Neural progenitor cell (in vitro differentiated cells): ENCODE results near the gene WSB2. TPM values are rescaled to one million over a fixed set of nuclear protein-coding genes. Genes with fewer than 3 reads are reported as not detected.

Experiments
- DNase-seq: peaks from one replicate; pipeline ENCODE4 v3.0.0-alpha.2; 2016; ENCODE audit warnings: low spot score
- H2AFZ ChIP-seq: fragments of 200-600 bp; sonication (generic); replicated peaks from 2 replicates; pipeline ENCODE4 v1.6.1; 2016; ENCODE audit warnings: antibody characterized with exemption
- H3F3A ChIP-seq: fragments of 200-600 bp; sonication (generic); 2 replicates; pipeline ENCODE4 v1.6.1; 2016; ENCODE audit warnings: antibody characterized with exemption, low read depth
- H3K27ac ChIP-seq: fragments of 200-600 bp; sonication (generic); 2 replicates; pipeline ENCODE4 v1.5.1; 2016; ENCODE audit warnings: mild to moderate bottlenecking
- H3K27me3 ChIP-seq: fragments of 200-600 bp; sonication (generic); 2 replicates; pipeline ENCODE4 v1.6.1; 2016; ENCODE audit warnings: mild to moderate bottlenecking, moderate library complexity
- H3K36me3 ChIP-seq: fragments of 200-600 bp; sonication (generic); 2 replicates; pipeline ENCODE4 v1.5.1; 2016
- H3K4me1 ChIP-seq: fragments of 200-600 bp; sonication (generic); 2 replicates; pipeline ENCODE4 v1.6.1; 2016; ENCODE audit warnings: mixed run types
- H3K4me2 ChIP-seq: fragments of 200-600 bp; sonication (generic); 2 replicates; pipeline ENCODE4 v1.6.1; 2016
- H3K4me3 ChIP-seq: fragments of 200-600 bp; sonication (generic); 2 replicates; pipeline ENCODE4 v1.5.1; 2016
- H3K79me2 ChIP-seq: fragments of 200-600 bp; sonication (generic); 2 replicates; pipeline ENCODE4 v1.6.1; 2016; ENCODE audit warnings: low read depth
- H3K9ac ChIP-seq: fragments of 200-600 bp; sonication (generic); 2 replicates; pipeline ENCODE4 v1.6.1; 2016
- H3K9me3 ChIP-seq: fragments of 200-600 bp; sonication (generic); 2 replicates; pipeline ENCODE4 v1.5.1; 2016; ENCODE audit warnings: low read depth
- H4K20me1 ChIP-seq: fragments of 200-600 bp; sonication (generic); 2 replicates; pipeline ENCODE4 v1.6.1; 2016; ENCODE audit warnings: low read depth
- H3K27ac Mint-ChIP-seq: 3 replicates; pipeline ENCODE4 v1.8.0; 2021; ENCODE audit warnings: mixed read lengths
- H3K27me3 Mint-ChIP-seq: 2 replicates; pipeline ENCODE4 v1.8.0; 2022; ENCODE audit warnings: low read depth, mild to moderate bottlenecking, inconsistent platforms, moderate library complexity, mixed read lengths; ENCODE audit not compliant: insufficient read depth
- H3K36me3 Mint-ChIP-seq: 3 replicates; pipeline ENCODE4 v1.8.0; 2021; ENCODE audit warnings: mixed read lengths
- H3K4me1 Mint-ChIP-seq: 3 replicates; pipeline ENCODE4 v1.8.0; 2021; ENCODE audit warnings: mixed read lengths
- H3K4me3 Mint-ChIP-seq: 3 replicates; pipeline ENCODE4 v1.8.0; 2021; ENCODE audit warnings: mild to moderate bottlenecking, moderate library complexity, mixed read lengths
- H3K9me3 Mint-ChIP-seq: 3 replicates; pipeline ENCODE4 v1.8.0; 2020; ENCODE audit warnings: mixed read lengths
- EZH2 ChIP-seq: fragments of 200-600 bp; sonication (generic); IDR thresholded peaks from 2 replicates; pipeline ENCODE4 v1.6.1; 2017; ENCODE audit warnings: antibody characterized with exemption, mild to moderate bottlenecking, moderate library complexity
- EZH2phosphoT487 ChIP-seq: fragments of 200-600 bp; sonication (generic); IDR thresholded peaks from 2 replicates; pipeline ENCODE4 v1.6.1; 2017; ENCODE audit warnings: antibody characterized with exemption
- total RNA-seq: library from RNA; depleted of rRNA; stranded (reverse); fragments of >200 nt; gene quantifications from 2 replicates; pipeline ENCODE4 v1.2.3, GENCODE V29; 2015; ENCODE audit warnings: low replicate concordance
- TF ChIP-seq, protein P1 (sequence below): fragments of 200-600 bp; sonication (generic); IDR thresholded peaks from 2 replicates; pipeline ENCODE4 v1.5.1; 2017; ENCODE audit warnings: antibody characterized with exemption, mild to moderate bottlenecking

The WSB2 gene
- total RNA-seq, 1 donor from 2014 or later, result 21.2 TPM

DNA sequence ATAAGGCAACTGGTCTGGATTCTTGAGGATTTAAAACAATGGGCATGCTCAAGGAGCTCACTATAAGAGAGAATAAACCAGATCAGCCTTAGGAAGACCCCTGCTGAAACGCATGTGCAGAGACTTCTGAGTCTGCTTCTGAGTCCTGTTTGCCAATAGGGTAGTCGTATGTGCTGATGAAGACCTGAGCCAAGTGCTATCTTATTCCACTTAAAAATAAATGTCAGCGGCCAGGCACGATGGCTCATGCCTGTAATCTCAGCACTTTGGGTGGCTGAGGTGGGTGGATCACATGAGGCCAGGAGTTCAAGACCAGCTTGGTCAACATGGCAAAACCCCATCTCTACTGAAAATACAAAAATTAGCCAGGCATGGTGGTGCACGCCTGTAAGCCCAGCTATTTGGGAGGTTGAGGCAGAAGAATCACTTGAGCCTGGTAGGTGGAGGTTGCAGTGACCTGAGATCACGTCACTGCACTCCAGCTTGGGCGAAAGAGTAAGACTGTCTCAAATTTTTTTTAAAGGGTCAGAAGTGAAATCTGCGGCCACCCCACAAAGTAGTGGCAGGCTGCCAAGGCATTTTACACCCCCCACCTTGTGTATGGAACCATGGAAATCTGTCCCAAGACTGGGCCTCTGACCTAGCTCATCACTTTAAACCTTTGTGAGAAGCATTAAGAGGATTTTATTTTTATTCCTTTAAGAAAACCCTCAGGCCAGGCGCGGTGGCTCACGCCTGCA, 24.1 kb downstream of the WSB2 start:
- Histone ChIP-seq H3K27me3 (no peaks in the 10 kb centered on the region), H4K20me1 (peaks cover 5% of the 10 kb centered on the region), H3F3A (peaks cover 14% of the 10 kb centered on the region), H3K36me3 (peaks cover 4% of the 10 kb centered on the region), H3K9ac (no peak overlapping the region), H3K4me1 (no peaks in the 10 kb centered on the region), H3K4me2 (no peak overlapping the region), H3K4me3 (no peak overlapping the region), H2AFZ (no peak overlapping the region), H3K27ac (no peak overlapping the region), H3K9me3 (no peaks in the 10 kb centered on the region), H3K79me2 (no peaks in the 10 kb centered on the region)
- peaks cover 6% of the 10 kb centered on the region for H3K4me1 Mint-ChIP-seq
- H3K36me3 Mint-ChIP-seq, result peaks cover 32% of the 10 kb centered on the region
- peak overlapping the region; percentile 50 for H3K27ac Mint-ChIP-seq
- no peak for DNase-seq
- no peak for TF ChIP-seq EZH2phosphoT487
- TF ChIP-seq, protein P1, sequence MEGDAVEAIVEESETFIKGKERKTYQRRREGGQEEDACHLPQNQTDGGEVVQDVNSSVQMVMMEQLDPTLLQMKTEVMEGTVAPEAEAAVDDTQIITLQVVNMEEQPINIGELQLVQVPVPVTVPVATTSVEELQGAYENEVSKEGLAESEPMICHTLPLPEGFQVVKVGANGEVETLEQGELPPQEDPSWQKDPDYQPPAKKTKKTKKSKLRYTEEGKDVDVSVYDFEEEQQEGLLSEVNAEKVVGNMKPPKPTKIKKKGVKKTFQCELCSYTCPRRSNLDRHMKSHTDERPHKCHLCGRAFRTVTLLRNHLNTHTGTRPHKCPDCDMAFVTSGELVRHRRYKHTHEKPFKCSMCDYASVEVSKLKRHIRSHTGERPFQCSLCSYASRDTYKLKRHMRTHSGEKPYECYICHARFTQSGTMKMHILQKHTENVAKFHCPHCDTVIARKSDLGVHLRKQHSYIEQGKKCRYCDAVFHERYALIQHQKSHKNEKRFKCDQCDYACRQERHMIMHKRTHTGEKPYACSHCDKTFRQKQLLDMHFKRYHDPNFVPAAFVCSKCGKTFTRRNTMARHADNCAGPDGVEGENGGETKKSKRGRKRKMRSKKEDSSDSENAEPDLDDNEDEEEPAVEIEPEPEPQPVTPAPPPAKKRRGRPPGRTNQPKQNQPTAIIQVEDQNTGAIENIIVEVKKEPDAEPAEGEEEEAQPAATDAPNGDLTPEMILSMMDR, result no peak
- TF ChIP-seq EZH2, result no peak
- no peaks in the 10 kb centered on the region for H3K27me3 Mint-ChIP-seq
- no peaks in the 10 kb centered on the region for H3K9me3 Mint-ChIP-seq
- H3K4me3 Mint-ChIP-seq, result no peak overlapping the region

GRCh38 chr12:118035190-118036041, 25.6 kb downstream of the WSB2 start:
- Mint-ChIP-seq H3K4me1 (no peaks in the 10 kb centered on the region), H3K4me3 (no peak overlapping the region), H3K27ac (no peak overlapping the region), H3K9me3 (no peaks in the 10 kb centered on the region), H3K36me3 (peaks cover 25% of the 10 kb centered on the region), H3K27me3 (no peaks in the 10 kb centered on the region)
- Histone ChIP-seq H3K79me2 (no peaks in the 10 kb centered on the region), H2AFZ (no peak overlapping the region), H3K9ac (no peak overlapping the region), H4K20me1 (peaks cover 5% of the 10 kb centered on the region), H3K27ac (no peak overlapping the region), H3K27me3 (no peaks in the 10 kb centered on the region), H3K4me1 (no peaks in the 10 kb centered on the region), H3K4me3 (no peak overlapping the region), H3K36me3 (peaks cover 5% of the 10 kb centered on the region), H3K9me3 (no peaks in the 10 kb centered on the region), H3F3A (peaks cover 14% of the 10 kb centered on the region), H3K4me2 (no peak overlapping the region)
- TF ChIP-seq EZH2phosphoT487 (no peak), EZH2 (no peak)
- TF ChIP-seq, protein P1, result no peak
- peak; percentile 5 for DNase-seq

DNA sequence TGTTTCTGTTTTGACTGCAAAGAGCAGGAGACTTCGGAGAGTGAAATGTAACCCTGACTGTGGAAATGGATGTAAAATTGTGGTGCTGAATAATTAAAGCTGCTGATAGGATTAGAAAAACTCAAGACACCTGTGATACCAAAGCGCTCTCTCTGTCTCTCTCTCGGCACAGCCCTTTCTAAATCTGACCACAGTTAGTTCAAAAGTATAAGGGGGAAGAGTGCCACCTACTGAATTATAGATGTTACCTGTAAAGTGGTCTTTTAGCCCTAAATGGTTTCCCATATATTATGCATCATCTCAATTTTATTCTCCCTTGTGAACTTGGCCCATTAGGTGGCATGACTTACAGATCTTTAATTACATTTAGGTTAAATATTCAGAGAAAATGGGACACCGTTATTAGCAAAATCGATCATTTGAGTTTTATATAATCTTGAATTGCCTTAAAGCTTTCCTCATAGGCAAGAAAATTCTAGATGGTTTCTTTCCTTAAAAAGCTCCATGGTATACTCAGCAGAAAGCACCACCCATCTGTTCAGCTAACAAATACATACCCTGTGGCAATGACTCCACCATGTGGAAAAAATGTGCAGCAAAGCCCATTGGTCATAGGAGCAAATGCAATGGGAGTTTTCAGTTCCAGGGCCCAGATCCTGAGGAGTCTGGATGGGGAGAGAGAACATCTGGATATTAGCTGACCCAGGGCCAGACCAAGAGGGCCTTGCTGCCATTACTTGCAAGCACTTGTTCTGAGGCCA, 26.4 kb downstream of the WSB2 start:
- H3K27me3 Mint-ChIP-seq, result no peaks in the 10 kb centered on the region
- H3K27ac Mint-ChIP-seq, result no peak overlapping the region
- Histone ChIP-seq H3K36me3 (peaks cover 5% of the 10 kb centered on the region), H2AFZ (no peak overlapping the region), H3K27me3 (no peaks in the 10 kb centered on the region), H3K4me1 (no peaks in the 10 kb centered on the region), H3K79me2 (no peaks in the 10 kb centered on the region), H3K4me3 (no peak overlapping the region), H3K9ac (no peak overlapping the region), H3K4me2 (no peak overlapping the region), H3F3A (peaks cover 14% of the 10 kb centered on the region), H3K27ac (no peak overlapping the region), H3K9me3 (no peaks in the 10 kb centered on the region), H4K20me1 (peaks cover 5% of the 10 kb centered on the region)
- H3K36me3 Mint-ChIP-seq, result peaks cover 24% of the 10 kb centered on the region
- H3K9me3 Mint-ChIP-seq, result no peaks in the 10 kb centered on the region
- TF ChIP-seq, protein P1, result peak; percentile 49
- TF ChIP-seq EZH2phosphoT487, result no peak
- no peaks in the 10 kb centered on the region for H3K4me1 Mint-ChIP-seq
- peak; percentile 49 for DNase-seq
- no peak overlapping the region for H3K4me3 Mint-ChIP-seq
